ENCODE results near the gene ATP5PO. TPM values are rescaled to one million over a fixed set of nuclear protein-coding genes. Genes with fewer than 3 reads are reported as not detected.

The ATP5PO gene
- total and polyA plus RNA-seq, 2 of the 8 experiments (the other 6 are each of a cell fraction or from before 2014, with no cell fraction given), result 251 to 267 TPM

GRCh38 chr21:33915368-33916199 is at the start of gene ATP5PO (continued):
- TF ChIP-seq NRF1 (IDR thresholded peaks at IDR 0.05; ENCODE audit: low read depth, low read length), result peak; percentile 96
- no peak for TF ChIP-seq SUZ12 (IDR thresholded peaks at IDR 0.05; ENCODE audit: low read length)
- no peak for TF ChIP-seq CHD2 (IDR thresholded peaks at IDR 0.05; ENCODE audit: low read length)
- no peak for TF ChIP-seq TEAD4 (IDR thresholded peaks at IDR 0.05; ENCODE audit: low read depth, low read length)
- TF ChIP-seq KDM5A (IDR thresholded peaks at IDR 0.05; ENCODE audit: low read length), result peak; percentile 67
- TF ChIP-seq SIN3A (conservative IDR thresholded peaks at IDR 0.05 in 1 of 2, IDR thresholded peaks at IDR 0.05 in 1 of 2; ENCODE audit: low read depth in 1 of 2, low read length in 2 of 2), result peak in 1 of 2 experiments; percentile 62; a peak in 2 of 4 replicates
- TF ChIP-seq, protein P1, sequence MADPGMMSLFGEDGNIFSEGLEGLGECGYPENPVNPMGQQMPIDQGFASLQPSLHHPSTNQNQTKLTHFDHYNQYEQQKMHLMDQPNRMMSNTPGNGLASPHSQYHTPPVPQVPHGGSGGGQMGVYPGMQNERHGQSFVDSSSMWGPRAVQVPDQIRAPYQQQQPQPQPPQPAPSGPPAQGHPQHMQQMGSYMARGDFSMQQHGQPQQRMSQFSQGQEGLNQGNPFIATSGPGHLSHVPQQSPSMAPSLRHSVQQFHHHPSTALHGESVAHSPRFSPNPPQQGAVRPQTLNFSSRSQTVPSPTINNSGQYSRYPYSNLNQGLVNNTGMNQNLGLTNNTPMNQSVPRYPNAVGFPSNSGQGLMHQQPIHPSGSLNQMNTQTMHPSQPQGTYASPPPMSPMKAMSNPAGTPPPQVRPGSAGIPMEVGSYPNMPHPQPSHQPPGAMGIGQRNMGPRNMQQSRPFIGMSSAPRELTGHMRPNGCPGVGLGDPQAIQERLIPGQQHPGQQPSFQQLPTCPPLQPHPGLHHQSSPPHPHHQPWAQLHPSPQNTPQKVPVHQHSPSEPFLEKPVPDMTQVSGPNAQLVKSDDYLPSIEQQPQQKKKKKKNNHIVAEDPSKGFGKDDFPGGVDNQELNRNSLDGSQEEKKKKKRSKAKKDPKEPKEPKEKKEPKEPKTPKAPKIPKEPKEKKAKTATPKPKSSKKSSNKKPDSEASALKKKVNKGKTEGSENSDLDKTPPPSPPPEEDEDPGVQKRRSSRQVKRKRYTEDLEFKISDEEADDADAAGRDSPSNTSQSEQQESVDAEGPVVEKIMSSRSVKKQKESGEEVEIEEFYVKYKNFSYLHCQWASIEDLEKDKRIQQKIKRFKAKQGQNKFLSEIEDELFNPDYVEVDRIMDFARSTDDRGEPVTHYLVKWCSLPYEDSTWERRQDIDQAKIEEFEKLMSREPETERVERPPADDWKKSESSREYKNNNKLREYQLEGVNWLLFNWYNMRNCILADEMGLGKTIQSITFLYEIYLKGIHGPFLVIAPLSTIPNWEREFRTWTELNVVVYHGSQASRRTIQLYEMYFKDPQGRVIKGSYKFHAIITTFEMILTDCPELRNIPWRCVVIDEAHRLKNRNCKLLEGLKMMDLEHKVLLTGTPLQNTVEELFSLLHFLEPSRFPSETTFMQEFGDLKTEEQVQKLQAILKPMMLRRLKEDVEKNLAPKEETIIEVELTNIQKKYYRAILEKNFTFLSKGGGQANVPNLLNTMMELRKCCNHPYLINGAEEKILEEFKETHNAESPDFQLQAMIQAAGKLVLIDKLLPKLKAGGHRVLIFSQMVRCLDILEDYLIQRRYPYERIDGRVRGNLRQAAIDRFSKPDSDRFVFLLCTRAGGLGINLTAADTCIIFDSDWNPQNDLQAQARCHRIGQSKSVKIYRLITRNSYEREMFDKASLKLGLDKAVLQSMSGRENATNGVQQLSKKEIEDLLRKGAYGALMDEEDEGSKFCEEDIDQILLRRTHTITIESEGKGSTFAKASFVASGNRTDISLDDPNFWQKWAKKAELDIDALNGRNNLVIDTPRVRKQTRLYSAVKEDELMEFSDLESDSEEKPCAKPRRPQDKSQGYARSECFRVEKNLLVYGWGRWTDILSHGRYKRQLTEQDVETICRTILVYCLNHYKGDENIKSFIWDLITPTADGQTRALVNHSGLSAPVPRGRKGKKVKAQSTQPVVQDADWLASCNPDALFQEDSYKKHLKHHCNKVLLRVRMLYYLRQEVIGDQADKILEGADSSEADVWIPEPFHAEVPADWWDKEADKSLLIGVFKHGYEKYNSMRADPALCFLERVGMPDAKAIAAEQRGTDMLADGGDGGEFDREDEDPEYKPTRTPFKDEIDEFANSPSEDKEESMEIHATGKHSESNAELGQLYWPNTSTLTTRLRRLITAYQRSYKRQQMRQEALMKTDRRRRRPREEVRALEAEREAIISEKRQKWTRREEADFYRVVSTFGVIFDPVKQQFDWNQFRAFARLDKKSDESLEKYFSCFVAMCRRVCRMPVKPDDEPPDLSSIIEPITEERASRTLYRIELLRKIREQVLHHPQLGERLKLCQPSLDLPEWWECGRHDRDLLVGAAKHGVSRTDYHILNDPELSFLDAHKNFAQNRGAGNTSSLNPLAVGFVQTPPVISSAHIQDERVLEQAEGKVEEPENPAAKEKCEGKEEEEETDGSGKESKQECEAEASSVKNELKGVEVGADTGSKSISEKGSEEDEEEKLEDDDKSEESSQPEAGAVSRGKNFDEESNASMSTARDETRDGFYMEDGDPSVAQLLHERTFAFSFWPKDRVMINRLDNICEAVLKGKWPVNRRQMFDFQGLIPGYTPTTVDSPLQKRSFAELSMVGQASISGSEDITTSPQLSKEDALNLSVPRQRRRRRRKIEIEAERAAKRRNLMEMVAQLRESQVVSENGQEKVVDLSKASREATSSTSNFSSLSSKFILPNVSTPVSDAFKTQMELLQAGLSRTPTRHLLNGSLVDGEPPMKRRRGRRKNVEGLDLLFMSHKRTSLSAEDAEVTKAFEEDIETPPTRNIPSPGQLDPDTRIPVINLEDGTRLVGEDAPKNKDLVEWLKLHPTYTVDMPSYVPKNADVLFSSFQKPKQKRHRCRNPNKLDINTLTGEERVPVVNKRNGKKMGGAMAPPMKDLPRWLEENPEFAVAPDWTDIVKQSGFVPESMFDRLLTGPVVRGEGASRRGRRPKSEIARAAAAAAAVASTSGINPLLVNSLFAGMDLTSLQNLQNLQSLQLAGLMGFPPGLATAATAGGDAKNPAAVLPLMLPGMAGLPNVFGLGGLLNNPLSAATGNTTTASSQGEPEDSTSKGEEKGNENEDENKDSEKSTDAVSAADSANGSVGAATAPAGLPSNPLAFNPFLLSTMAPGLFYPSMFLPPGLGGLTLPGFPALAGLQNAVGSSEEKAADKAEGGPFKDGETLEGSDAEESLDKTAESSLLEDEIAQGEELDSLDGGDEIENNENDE (IDR thresholded peaks at IDR 0.05; ENCODE audit: insufficient replicate concordance, low read length), result no peak
- peak; percentile 76; the same call in 1 of the 2 replicates for TF ChIP-seq POLR2AphosphoS5 (IDR thresholded peaks at IDR 0.05; ENCODE audit: low read depth, low read length)
- TF ChIP-seq HDAC2 (IDR thresholded peaks at IDR 0.05; ENCODE audit: borderline replicate concordance in 1 of 2, low read depth in 2 of 2, low read length in 2 of 2), result peak; percentile 80 to 92; a peak in 3 of 4 replicates
